ENCODE measurements around the gene TMED3.

DNA sequence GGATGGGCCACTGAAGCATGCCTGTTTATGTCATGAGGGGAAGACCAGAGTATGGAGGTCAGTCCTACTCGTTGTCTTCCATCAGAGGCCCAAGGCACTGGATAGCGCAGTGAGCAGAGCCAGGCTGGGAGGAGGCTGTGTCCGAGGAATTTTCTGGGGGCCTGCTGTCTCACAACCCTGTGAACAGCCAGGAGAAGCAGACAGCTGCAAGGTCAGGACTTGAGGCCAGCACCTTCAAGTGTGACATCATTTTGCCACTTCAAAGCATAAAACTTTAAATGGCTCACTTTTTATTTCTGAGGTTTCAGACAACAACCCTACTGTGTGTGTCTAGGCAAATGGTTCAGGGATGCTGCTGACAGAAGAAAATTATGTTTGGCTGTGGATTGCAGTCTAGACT, 47.2 kb downstream of the TMED3 start:
- TF ChIP-seq CTCF (IDR thresholded peaks at IDR 0.05 in 8 of 11, conservative IDR thresholded peaks at IDR 0.05 in 3 of 11) (no peak), POLR2A (IDR thresholded peaks at IDR 0.05) (no peak), POLR2AphosphoS5 (IDR thresholded peaks at IDR 0.05) (no peak)

Measured in spleen (tissue), 7 donors.